Neutrophil (primary cell): ENCODE measurements around the gene NLRC3.
"Not testable (repeated sequence)": the region's sequence is repeated elsewhere in the genome, so short reads cannot be mapped to it uniquely, and the experiment has no call there.

Experiments used
- H3K27ac ChIP-seq: fragments of 200-600 bp; sonication (generic); 2 replicates; pipeline ENCODE4 v1.5.1; 2016; ENCODE audit warnings: mild to moderate bottlenecking, moderate library complexity
- H3K27me3 ChIP-seq: fragments of 200-600 bp; sonication (generic); 2 replicates; pipeline ENCODE4 v1.6.0; 2016; ENCODE audit warnings: mild to moderate bottlenecking
- H3K36me3 ChIP-seq: fragments of 200-600 bp; sonication (generic); 2 replicates; pipeline ENCODE4 v1.5.1; 2017
- H3K4me1 ChIP-seq, 2 experiments: fragments of 200-600 bp in 1 of 2; sonication (generic) in 1 of 2; 1 replicate in 1 of 2; 2 replicates in 1 of 2; pipeline versions ENCODE4 v1.5.1 to v1.6.1; 2013 to 2016; ENCODE audit warnings: low read depth in 1 of 2, low read length in 1 of 2, mild to moderate bottlenecking in 1 of 2, moderate library complexity in 1 of 2; ENCODE audit not compliant: control insufficient read depth in 1 of 2, insufficient read depth in 1 of 2
- H3K4me3 ChIP-seq, 2 experiments: fragments of 200-600 bp in 1 of 2; sonication (generic) in 1 of 2; 1 replicate in 1 of 2; 2 replicates in 1 of 2; pipeline ENCODE4 v1.5.1; 2013 to 2016; ENCODE audit warnings: low read depth in 1 of 2, low read length in 1 of 2, mild to moderate bottlenecking in 1 of 2, moderate library complexity in 1 of 2
- H3K9me3 ChIP-seq: fragments of 200-600 bp; sonication (generic); 2 replicates; pipeline ENCODE4 v1.5.1; 2016
- TF ChIP-seq, protein P1 (sequence below): fragments of 200-600 bp; sonication (generic); IDR thresholded peaks from 2 replicates; pipeline ENCODE4 v1.5.1; 2016; ENCODE audit warnings: antibody characterized with exemption

NLRC3 gene

GRCh38 chr16:3527216-3527829 is 49.9 kb downstream of the NLRC3 start:
- not testable (repeated sequence) for H3K4me1 ChIP-seq, H3K36me3 ChIP-seq, H3K9me3 ChIP-seq, H3K27me3 ChIP-seq, H3K27ac ChIP-seq, H3K4me3 ChIP-seq
- TF ChIP-seq, protein P1, sequence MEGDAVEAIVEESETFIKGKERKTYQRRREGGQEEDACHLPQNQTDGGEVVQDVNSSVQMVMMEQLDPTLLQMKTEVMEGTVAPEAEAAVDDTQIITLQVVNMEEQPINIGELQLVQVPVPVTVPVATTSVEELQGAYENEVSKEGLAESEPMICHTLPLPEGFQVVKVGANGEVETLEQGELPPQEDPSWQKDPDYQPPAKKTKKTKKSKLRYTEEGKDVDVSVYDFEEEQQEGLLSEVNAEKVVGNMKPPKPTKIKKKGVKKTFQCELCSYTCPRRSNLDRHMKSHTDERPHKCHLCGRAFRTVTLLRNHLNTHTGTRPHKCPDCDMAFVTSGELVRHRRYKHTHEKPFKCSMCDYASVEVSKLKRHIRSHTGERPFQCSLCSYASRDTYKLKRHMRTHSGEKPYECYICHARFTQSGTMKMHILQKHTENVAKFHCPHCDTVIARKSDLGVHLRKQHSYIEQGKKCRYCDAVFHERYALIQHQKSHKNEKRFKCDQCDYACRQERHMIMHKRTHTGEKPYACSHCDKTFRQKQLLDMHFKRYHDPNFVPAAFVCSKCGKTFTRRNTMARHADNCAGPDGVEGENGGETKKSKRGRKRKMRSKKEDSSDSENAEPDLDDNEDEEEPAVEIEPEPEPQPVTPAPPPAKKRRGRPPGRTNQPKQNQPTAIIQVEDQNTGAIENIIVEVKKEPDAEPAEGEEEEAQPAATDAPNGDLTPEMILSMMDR, result peak; percentile 25

GRCh38 chr16:3525951-3526350 is 51.3 kb downstream of the NLRC3 start:
- H3K27ac ChIP-seq, result no peak overlapping the region
- H3K36me3 ChIP-seq, result no peaks in the 10 kb centered on the region
- TF ChIP-seq, protein P1, result no peak
- H3K9me3 ChIP-seq, result no peaks in the 10 kb centered on the region
- H3K27me3 ChIP-seq, result no peaks in the 10 kb centered on the region
- no peak overlapping the region for H3K4me3 ChIP-seq
- no peaks in the 10 kb centered on the region for H3K4me1 ChIP-seq

- Histone ChIP-seq H3K27me3 (no peaks in the 10 kb centered on the region), H3K4me1 (no peaks in the 10 kb centered on the region), H3K4me3 (no peak overlapping the region), H3K9me3 (no peaks in the 10 kb centered on the region), H3K27ac (no peak overlapping the region), H3K36me3 (no peaks in the 10 kb centered on the region)
- TF ChIP-seq, protein P1, result no peak
These were observed 53.9 kb downstream of the NLRC3 start for GRCh38 chr16:3523281-3523680.

- no peaks in the 10 kb centered on the region for H3K27me3 ChIP-seq
- H3K27ac ChIP-seq, result no peak overlapping the region
- H3K9me3 ChIP-seq, result no peaks in the 10 kb centered on the region
- H3K4me3 ChIP-seq, result no peak overlapping the region
- no peaks in the 10 kb centered on the region for H3K36me3 ChIP-seq
- no peaks in the 10 kb centered on the region for H3K4me1 ChIP-seq
- TF ChIP-seq, protein P1, result no peak
These were observed 56.4 kb downstream of the NLRC3 start for GRCh38 chr16:3520841-3521240.

GRCh38 chr16:3520413-3520812 is 56.8 kb downstream of the NLRC3 start:
- no peak overlapping the region for H3K4me3 ChIP-seq
- H3K4me1 ChIP-seq, result no peaks in the 10 kb centered on the region
- TF ChIP-seq, protein P1, result no peak
- H3K27ac ChIP-seq, result no peak overlapping the region
- H3K9me3 ChIP-seq, result no peaks in the 10 kb centered on the region
- H3K36me3 ChIP-seq, result no peaks in the 10 kb centered on the region
- no peaks in the 10 kb centered on the region for H3K27me3 ChIP-seq

DNA sequence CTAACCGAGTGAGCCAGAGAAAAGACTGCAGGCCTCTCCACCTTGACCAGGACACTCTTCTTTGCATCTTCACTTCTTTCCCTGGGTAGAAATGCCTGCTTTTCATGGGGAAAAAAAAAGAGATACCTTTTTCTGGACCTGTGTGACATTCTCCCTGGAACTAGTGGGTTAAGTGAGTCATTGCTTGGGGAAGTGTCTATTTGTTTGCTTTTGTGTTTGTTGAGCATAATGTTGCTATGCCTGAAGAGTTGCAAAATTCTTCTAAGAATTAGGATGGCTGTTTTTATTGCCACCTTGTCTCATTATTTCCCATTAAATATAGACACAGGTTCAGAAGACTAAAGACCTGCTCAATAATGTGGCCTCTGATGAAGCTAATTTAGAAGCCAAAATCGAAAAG is 57.6 kb downstream of the NLRC3 start:
- H3K36me3 ChIP-seq, result no peaks in the 10 kb centered on the region
- TF ChIP-seq, protein P1, result no peak

More for the DNA sequence above, 57.6 kb downstream of the NLRC3 start:
- H3K4me3 ChIP-seq, result no peak overlapping the region
- no peaks in the 10 kb centered on the region for H3K9me3 ChIP-seq
- H3K4me1 ChIP-seq, result no peaks in the 10 kb centered on the region
- H3K27ac ChIP-seq, result no peak overlapping the region
- no peaks in the 10 kb centered on the region for H3K27me3 ChIP-seq
